BE2C (cell line): ENCODE data around the gene TYR.

Source experiments
- DNase-seq: peaks from one replicate; pipeline ENCODE4 v3.0.0-alpha.2; 2020
- H3K27me3 ChIP-seq: fragments of 250-450 bp; sonication (Bioruptor Pico); 2 replicates; pipeline ENCODE4 v1.5.1; 2020; ENCODE audit warnings: mild to moderate bottlenecking
- H3K36me3 ChIP-seq: fragments of 250-450 bp; sonication (Bioruptor Pico); 2 replicates; pipeline ENCODE4 v1.5.1; 2020; ENCODE audit warnings: mild to moderate bottlenecking
- H3K4me1 ChIP-seq: fragments of 250-450 bp; sonication (Bioruptor Pico); 2 replicates; pipeline ENCODE4 v1.5.1; 2020
- H3K4me3 ChIP-seq: 2 replicates; pipeline ENCODE4 v1.5.1; 2011; ENCODE audit warnings: low read depth, low read length
- H3K9me3 ChIP-seq: fragments of 250-450 bp; sonication (Bioruptor Pico); 2 replicates; pipeline ENCODE4 v1.5.1; 2020
- TF ChIP-seq, protein P1 (sequence below): IDR thresholded peaks from 2 replicates; pipeline ENCODE4 v1.5.1; 2012; ENCODE audit warnings: mild to moderate bottlenecking, low read depth, low read length

TYR gene

DNA sequence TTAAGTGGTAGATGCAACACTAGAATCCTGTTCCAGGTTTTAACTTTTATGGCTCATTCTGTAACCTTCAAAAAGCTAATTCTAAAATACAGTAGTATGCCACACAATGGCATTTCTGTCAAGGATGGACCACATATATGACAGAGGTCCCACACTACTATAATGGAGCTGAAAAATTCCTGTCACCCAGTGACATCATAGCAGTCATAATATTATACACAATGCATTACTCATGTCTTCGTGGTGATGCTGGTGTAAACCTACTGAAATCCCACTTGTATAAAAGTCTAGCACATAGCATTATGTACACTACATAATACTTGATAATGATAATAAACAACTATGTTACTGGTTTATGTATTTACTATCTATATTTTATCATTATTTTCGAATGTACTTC lies 12.1 kb downstream of the TYR start:
- H3K36me3 ChIP-seq, result no peaks in the 10 kb centered on the region
- H3K4me1 ChIP-seq, result no peaks in the 10 kb centered on the region
- no peaks in the 10 kb centered on the region for H3K9me3 ChIP-seq
- no peak for DNase-seq
- TF ChIP-seq, protein P1, sequence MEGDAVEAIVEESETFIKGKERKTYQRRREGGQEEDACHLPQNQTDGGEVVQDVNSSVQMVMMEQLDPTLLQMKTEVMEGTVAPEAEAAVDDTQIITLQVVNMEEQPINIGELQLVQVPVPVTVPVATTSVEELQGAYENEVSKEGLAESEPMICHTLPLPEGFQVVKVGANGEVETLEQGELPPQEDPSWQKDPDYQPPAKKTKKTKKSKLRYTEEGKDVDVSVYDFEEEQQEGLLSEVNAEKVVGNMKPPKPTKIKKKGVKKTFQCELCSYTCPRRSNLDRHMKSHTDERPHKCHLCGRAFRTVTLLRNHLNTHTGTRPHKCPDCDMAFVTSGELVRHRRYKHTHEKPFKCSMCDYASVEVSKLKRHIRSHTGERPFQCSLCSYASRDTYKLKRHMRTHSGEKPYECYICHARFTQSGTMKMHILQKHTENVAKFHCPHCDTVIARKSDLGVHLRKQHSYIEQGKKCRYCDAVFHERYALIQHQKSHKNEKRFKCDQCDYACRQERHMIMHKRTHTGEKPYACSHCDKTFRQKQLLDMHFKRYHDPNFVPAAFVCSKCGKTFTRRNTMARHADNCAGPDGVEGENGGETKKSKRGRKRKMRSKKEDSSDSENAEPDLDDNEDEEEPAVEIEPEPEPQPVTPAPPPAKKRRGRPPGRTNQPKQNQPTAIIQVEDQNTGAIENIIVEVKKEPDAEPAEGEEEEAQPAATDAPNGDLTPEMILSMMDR, result no peak
- H3K27me3 ChIP-seq, result no peaks in the 10 kb centered on the region
- no peak overlapping the region for H3K4me3 ChIP-seq

DNA sequence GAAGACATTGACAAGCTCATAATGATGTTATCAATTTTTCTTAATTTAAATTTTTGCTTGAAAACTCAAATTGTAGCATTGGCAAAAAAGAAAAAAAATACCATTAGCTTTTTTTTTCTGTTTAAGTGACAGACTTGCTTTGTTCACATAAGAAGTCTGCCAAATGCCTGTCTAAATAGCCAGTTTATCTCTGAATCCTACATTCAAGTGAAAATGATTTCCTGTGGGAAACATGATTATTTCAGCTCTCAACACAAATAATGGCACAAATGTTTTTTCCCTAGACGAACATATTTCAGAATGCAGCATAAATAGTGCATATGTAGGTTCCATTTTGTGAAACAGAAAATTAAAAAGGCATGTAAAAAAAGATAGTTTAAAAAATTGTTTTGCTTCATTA lies 23.5 kb downstream of the TYR start:
- Histone ChIP-seq H3K27me3 (no peaks in the 10 kb centered on the region), H3K9me3 (no peaks in the 10 kb centered on the region), H3K4me1 (no peaks in the 10 kb centered on the region), H3K4me3 (no peak overlapping the region), H3K36me3 (no peaks in the 10 kb centered on the region)
- no peak for DNase-seq
- TF ChIP-seq, protein P1, result no peak

DNA sequence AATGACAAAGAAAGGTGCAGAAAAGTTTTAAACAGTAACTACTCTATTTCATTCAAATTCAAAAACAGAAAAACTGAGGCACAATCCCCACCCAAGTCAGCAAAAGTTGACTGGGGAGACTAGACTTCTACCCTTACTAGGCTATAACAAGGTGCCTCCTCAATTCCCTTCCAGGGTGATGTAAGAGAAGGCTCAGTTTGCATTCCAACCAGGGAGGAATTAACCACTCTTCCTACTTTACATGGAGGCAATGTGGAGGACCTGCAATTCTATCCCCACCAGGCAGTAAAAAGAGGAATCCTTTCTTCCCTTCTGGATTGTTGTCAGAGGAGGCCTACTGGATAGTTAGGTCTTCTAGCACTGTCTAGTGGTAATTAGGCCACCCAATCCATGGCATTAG lies 26.1 kb downstream of the TYR start:
- H3K4me3 ChIP-seq, result no peak overlapping the region
- no peaks in the 10 kb centered on the region for H3K9me3 ChIP-seq
- no peaks in the 10 kb centered on the region for H3K4me1 ChIP-seq
- no peak for DNase-seq
- TF ChIP-seq, protein P1, result no peak
- no peaks in the 10 kb centered on the region for H3K27me3 ChIP-seq
- no peaks in the 10 kb centered on the region for H3K36me3 ChIP-seq

DNA sequence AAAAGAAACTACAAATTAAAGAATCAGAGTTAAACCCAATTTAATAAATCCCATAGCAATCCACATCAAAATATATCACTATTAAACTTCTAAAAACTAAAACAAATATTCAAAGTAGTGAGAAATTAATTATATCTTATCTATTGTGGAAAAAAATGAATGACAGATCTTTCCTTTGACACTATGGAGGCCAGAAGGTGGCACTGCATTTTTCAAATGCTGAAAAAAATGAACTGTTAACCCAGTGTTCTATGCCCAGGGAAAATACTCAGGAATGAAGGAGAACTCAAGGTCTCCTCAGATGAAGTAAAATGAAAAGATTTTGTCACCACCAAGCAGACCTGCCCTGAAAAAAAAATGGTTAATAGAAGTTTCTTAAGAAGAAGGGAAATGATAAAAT lies 27.7 kb downstream of the TYR start:
- TF ChIP-seq, protein P1, result no peak
- H3K4me3 ChIP-seq, result no peak overlapping the region
- DNase-seq, result no peak
- no peaks in the 10 kb centered on the region for H3K27me3 ChIP-seq
- H3K4me1 ChIP-seq, result no peaks in the 10 kb centered on the region
- no peaks in the 10 kb centered on the region for H3K9me3 ChIP-seq
- no peaks in the 10 kb centered on the region for H3K36me3 ChIP-seq

DNA sequence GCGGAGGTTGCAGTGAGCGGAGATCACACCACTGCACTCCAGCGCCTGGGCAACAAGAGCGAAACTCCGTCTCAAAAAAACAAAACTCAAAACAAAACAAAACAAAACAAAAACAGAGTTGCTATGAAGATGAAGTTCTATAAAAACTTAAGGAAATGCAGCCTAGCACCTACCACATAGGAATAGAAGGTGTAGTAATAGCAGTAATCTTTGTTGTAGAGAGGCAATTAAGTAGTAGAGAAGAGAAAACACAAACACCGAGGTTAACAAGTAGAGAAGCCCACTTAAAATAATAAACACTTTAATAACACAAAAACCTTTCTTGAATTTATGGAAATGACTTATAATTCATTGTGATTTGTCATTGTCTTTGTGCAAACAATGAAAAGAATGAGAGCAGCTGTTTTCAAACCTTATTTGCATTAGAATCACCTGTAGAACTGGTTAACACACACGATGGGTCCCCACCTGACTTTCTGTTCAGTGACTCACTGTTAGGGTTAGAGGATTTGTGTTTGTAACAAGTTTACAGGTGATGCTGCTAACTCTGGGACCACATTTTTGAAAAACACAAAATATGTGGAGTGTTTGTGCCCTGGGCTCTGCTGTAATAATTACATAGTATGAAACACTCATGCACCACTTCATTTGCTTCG lies 43.1 kb downstream of the TYR start:
- DNase-seq, result no peak
- H3K27me3 ChIP-seq, result no peaks in the 10 kb centered on the region

DNA sequence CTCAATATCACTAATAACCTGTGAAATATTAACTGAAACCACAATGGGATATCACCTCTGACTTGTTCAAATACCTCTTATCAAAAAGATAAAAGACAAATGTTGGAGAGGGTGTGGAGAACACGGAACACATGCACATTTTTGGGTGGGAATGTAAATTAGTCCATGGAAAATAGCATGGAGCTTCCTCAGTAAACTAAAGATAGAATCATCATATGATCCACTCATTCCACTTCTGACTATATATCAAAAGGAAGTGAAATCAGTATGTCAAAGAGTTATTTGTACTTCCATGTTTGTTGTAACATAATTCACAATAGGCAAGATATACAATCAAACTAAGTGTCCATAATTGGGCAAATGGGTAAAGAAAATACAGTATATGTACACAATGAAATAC lies 57.4 kb downstream of the TYR start:
- no peak for DNase-seq
- Histone ChIP-seq H3K4me3 (no peak overlapping the region), H3K36me3 (no peaks in the 10 kb centered on the region), H3K27me3 (no peaks in the 10 kb centered on the region), H3K9me3 (no peaks in the 10 kb centered on the region), H3K4me1 (no peaks in the 10 kb centered on the region)
- TF ChIP-seq, protein P1, result no peak

More for the DNA sequence above, 43.1 kb downstream of the TYR start:
- Histone ChIP-seq H3K4me1 (no peaks in the 10 kb centered on the region), H3K36me3 (no peaks in the 10 kb centered on the region), H3K4me3 (no peak overlapping the region), H3K9me3 (no peaks in the 10 kb centered on the region)
- TF ChIP-seq, protein P1, result no peak
